ENCODE measurements around the gene SERPING1. TPM values are rescaled to one million over a fixed set of nuclear protein-coding genes. Genes with fewer than 3 reads are reported as not detected.
A peak's percentile ranks its signal among the peaks of the same experiment; 100 is the strongest.
"Not testable (repeated sequence)": the region's sequence is repeated elsewhere in the genome, so short reads cannot be mapped to it uniquely, and the experiment has no call there.

The SERPING1 gene
- total RNA-seq, 1 donor from 2014 or later = 9.0 TPM

DNA sequence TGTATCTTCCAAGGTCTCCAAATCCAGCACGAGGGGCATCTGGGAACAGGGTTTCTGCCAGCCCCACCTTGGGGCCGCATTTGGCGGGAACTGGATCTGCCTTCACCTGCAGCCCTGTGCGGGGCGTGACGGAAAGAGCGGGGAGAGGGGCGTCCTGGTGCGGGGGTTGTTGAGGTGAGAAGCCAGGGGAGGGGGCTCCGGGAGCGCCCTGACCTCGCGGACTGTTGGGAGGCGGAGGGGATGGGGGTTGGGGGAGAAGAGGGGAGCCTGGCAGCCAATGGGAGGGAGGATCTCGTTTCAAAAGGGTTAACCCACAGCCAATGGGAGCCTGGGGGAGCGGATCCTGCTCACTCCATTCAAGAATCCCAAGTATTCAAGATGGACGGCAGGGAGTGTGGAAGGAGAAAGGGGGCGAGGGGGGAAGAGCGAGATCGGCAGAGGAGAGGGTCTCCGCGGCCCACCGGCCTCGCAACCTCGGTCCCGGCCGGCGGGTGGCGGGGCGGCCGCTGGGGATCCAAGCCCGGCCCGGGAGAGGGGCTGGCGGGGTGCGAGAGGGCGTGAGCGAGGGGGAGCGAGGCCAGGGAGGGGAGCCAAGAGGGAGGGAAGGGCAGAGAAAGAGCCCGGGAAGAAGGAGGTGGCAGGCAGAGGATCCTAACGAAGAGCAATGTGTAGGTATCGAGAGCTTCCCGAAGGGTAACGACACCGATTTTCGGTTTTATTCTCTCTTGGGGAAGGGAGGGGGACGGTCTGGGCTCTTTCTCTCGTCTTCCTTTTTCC lies 40.7 kb downstream of the SERPING1 start:
- DNase-seq = peak; percentile 71

DNA sequence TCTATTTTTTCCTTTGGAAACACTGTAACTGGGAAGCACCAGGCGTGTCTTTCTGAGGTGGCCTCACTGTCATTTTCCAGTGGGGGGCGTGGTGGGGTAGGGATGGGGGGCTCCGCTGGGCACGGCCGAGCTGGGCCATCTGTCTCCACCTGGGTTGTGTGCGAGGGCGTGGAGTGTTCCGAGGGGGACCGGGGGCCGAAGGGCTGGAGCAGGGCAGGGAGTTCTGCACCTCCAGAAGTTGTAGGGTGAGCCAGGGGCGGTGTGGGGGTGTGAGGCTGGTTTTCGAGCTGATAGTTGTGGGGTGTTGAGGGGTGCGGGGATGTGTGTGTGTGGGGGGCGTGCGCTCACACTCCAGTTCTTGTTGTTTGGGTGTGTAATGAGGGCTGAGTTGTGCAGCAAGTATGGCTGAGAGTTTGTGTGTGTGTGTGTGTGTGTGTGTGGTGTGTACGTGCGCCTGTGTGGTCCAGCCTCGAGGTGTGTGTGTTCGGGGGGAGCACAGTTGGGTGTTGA lies 41.4 kb downstream of the SERPING1 start:
- DNase-seq = no peak

DNA sequence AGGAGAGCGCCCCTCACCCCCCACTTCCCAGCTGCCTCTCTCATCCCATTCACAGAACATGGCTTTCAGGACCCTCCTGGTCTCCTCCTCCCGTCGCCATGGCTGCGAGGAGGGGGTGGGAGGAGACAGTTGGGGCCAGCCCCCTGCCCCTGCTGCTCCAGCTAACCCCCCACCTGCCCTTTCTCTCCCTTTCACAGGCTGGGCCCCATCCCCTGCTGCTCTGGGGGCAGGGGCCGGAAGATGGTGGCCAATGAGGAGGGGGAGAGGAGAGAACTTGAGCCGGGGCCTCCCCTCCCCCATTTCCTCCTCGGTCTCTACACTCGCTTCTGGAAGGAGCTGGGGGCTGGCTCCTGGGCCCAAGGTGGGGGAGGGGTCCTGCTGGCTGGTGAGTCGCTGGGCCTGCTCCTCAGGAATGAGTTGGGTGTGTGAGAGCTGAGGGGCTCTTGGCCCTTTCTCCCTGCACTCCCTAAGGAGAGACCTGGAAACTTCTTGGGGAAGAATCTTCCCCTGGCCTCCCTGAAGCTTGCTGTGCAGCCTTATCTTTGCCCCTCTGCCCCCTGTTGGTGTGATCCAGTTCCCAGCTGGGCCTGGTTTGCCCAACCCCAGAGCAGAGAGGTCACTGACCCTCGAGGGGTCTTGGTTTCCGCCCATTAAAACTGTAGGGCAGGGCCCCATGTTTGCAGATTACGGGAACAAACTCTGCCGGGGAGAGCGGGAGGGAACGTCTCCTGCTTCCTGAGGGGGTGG lies 42.0 kb downstream of the SERPING1 start:
- DNase-seq = no peak

DNA sequence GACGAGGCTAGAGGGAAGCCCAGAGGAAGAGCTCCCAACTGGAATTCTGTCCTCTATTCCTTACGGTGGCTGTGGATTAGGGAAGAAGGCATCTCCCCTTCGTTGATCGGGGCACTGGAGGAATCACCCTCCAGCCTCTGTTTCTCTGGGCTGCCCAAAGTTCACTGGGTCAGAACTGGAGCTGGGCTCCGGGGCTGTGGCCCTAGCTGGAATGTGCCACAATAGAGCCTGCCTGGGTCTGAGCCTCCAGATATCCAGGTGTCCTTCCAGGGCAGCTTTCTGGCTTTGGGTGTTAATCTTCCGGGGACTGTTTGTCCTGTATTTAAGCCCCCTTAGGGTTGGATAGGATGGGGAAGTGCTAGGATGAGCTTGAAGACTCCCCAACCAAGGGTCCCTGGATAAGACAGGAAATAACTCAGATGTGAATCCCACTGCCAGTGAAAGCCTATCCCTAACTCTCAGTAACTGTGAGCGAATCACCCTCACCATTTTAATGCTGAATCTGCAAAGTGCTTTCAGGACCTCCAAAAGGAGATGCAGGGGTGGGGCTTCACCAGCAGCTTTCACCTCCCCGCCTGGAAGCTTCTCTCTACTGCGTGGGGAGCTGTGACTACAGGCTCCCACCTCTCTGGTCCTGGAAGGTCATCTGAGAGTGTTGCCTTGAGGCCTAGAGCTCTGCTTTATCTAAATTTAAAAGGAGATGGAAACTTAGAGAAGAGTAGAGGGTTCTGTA lies 42.7 kb downstream of the SERPING1 start:
- no peak for DNase-seq

DNA sequence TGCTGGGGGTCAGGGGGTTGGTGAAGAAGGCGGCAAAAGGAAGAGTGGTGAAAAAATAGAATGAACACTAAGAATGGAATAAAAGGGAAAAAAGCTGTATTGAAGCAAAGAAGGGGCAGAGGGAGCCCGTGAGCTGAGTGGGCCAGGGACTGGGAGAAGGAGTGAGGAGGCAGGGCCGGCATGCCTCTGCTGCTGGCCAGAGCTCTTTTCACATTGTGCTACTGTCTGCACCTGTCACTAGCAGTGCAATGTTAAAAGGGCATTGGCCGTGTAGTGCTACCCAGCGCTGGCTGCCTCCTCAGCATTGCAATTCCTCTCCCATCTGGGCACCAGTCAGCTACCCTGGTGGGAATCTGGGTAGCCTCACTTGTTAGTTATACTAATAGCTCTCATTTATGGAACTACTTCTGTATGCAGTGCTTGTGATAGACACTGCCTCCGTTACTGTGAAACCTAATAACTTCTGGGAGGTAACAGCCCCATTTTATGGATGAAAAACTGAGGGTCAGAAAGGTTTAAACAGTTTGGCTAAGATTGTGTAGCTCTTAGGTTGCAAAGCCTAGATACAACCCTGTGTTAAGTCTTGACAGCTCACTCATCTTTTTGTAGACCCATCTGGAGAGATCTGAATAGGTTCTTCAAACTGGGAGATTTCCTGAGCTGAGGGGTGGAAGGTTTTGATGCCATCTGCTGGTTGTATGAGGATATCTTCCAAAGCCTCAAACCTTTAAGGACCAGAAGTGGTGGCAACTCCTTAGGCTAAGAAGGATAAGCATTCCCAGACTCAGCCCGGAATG lies 43.7 kb downstream of the SERPING1 start:
- DNase-seq = no peak

DNA sequence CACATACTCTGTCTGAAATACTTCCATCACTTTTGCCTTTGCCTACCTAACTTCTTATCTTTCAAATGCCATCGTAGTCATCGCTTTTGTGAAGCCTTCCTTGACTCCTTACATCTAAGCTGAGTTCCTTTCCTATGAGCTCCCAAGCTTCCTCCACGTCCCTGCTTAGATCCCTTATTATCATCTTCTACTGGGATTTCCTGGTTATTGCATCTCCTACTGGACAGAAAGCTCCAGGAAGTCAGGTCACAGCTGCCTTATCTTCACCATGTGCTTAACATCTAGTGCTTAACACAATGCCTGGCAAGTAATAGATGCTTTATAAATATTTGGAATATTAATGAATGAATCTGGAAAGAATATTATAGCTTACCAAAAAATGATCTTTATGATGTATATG lies 46.3 kb downstream of the SERPING1 start:
- no peak for DNase-seq

DNA sequence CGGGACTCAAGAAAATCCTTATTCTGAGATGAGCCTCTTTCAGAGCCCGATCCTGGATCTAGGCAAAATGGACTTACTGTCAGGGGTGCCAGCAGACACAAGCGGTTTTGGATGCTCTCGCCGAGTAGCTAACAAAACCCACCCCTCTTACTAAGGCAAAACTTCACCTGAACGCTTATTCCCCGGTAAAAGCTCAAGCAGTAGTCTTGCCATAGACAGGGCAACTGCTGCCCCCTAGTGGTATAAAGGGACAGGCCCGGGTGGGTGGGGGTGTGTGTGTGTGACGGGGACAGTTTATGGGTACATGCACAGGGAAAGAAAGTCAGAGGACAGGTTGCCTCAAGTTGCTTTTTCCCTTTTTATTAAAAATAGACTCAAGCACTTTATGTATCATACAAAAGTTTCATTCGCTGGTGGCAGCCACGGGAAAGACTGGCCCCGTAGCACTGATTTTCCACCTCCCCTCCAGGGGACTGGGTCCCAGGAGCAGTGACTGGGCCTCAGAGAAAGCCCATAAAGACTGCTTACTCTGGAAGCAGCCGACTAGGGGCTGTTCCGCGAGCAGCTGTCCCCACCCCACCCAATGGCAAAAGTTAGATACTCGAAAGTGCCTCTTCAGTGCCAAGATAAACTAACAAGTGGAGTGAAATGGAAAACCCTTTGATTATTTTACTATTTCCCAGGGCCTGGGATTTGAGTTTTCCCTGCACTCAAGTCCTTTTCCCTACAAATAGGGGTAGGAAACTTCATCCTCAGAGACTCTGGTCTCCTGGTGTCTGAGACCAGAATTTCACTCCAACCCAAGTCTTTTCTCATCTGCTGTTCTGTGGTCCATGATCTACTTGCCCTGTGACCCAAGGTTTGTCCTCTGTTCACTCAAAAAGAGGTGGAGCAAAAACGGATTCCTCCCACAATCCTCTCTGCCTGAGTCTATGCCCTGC lies 47.5 kb downstream of the SERPING1 start:
- peak; percentile 52 for DNase-seq

DNA sequence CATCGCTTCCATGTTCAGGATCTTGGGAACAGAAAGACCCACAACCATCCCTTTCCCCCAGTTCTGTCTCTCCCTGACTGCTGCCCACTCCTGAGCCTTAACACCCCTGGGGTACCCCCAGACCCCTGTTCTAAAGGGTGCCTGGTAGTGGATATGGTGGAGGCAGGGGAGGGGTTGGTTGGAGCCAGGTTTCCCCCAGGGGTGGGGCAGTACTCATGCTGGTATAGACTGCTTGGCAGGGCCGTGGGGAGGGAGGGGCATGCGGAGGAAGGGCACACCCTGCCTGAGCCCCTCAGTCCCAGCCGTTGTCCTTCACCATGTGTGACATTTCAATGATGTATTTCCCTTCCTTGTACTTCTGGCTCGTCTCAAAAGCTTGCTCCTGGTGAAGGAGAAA lies 48.2 kb downstream of the SERPING1 start:
- no peak for DNase-seq

DNA sequence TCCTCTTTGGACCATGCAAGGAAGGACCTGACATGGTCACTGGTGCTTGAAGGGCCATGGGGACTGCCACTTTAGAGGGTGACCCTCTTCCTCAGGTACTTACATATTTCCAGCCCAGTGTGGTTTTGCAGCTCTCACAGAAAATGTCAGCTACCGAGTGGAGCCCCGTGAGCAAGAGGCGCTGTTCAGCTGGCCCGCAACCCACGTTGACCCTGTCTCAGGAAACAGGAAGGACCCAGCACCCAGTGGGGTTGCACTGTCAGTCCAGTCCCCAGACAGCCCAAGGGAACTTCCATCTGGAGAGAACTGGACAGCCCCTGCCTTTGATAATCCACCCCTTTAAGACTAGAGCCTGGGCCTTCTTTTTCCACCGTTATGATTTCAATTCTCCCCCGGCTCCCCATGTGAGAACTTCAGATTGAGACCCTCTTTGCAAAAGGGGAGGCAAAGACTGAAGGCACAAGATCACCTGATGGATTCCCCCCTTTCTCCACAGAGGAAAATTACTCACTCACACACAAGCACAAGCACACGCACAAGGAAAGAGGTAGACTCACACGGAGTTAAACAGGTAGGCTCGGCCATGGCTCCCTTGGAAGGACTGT lies 48.8 kb downstream of the SERPING1 start:
- no peak for DNase-seq

DNA sequence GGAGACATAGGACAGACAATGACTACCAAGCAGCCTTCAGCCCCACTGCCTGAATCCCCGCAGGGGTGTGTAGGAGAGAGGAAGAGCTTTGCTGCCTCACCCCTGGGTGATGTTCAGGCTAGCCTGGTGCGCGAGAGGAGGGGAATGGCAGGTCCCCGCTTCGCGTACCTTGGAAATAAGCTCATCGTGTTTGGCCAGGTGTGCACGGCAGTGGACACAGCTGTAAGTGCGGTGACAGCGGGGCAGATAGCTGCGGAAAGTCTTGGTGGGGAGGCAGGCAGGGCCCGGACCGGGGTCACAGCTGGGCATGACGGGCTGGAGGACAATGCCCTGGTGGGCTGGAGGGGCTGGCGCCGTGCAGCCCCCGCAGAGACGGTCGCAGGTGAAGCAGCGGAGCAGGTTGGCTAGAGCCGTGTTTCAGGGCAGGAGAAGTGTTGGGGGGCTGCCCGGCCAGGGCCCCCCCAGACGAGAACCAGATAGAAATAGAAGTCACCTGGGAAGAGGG lies 49.4 kb downstream of the SERPING1 start:
- no peak for DNase-seq

DNA sequence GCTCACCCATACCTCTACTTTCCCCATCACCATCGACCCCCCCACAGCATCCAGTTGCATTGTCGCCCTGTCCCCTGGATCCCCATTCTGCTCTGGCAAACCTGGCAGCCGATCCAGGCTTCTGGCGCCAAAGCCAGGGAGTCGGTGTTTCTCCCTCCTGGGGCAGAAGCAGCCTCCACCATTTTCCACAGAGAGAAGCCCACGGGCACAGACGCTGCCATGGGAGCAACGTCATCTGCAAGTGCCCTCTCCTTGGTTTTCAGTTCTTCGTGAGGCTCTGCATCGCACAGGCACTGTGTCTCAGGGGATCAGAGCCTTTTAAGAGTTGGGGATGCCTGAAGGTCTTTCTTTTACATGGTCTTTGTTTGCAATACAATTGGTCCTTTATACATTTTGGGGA lies 49.9 kb downstream of the SERPING1 start:
- no peak for DNase-seq

DNA sequence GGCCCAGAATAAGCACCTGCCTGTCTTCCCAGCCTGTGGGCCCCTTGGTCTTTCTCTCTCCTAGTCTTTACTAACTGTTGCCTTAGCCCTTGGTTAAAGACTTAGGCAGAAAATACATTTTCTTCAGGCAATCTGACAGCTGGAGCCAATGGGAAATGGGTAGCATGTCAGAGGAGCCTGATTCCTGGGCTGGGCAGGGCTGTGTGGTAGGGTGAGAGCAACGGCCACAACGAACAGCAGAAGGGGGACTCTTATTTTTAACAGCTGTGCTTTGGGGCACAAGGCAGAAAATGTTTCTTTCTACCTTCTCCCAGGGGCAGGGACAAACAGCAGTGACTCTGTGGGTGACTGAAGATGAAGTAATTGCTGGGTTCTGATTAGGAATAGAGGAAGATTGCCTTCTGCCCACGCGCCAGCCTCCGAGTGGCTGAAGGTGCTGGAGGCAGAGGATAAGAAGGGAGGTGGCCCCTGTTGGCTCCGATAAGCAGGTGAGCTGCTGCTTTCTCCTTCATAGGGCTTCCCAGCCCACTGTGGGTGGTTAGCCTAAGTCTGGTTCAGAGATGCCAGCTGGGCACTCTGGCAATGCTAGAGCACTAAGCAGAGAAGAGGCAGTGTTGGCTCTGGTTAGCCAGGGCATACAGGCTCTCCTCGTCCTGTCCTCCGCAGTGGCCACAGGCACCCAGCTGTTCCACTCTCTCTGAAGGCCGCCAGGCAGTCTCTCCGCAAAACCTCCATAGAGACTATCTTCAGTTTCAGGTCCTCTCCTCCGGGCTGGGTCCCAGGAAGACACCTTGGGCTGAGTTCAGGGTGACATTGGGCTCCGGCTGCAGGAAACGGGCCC lies 50.7 kb downstream of the SERPING1 start:
- DNase-seq = peak; percentile 51

DNA sequence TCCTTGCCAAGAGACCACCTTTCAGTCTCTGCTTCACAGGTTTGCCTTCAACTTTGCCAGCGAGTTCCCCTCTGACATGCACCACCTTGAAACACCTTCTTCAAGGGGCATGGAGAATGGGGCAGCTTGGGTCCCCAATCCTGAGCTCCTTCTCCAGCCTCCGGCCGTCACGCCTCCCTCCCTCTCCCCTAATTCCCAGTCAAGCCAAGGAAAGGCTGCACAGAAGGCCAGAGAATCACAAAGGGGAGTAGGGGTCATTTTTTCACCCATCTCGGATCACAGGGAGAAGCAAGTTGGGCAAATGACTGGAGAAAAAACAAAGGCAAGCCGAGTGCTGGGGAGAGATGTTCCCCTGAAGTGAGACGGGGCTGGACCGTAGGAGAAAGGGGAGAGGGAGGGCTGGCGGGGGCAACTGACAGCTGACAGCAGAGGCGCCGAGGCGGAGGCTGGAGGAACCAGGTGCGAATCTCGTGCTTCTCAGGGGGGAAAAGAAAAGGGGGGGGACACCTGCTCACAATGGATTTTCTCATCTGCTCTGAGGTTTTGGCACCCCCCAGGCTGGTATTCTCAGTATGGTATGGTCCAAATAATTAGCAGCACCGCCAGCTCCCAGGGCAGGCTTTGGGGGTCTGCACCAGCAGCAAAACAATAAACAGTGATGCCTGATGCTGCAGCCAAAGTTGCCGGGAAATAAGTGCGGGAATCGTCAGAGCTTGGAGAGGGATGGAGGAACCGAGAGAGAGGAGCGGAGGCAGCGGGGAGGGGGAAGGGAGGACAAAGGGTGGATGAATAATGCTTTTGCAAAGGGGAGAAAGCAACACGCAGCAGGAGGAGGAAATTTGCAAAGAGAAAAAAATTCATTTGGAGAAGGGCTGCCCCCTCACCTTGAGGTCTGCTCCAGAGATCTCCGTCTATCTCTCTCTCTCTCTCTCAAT lies 51.6 kb downstream of the SERPING1 start:
- DNase-seq = peak; percentile 51

DNA sequence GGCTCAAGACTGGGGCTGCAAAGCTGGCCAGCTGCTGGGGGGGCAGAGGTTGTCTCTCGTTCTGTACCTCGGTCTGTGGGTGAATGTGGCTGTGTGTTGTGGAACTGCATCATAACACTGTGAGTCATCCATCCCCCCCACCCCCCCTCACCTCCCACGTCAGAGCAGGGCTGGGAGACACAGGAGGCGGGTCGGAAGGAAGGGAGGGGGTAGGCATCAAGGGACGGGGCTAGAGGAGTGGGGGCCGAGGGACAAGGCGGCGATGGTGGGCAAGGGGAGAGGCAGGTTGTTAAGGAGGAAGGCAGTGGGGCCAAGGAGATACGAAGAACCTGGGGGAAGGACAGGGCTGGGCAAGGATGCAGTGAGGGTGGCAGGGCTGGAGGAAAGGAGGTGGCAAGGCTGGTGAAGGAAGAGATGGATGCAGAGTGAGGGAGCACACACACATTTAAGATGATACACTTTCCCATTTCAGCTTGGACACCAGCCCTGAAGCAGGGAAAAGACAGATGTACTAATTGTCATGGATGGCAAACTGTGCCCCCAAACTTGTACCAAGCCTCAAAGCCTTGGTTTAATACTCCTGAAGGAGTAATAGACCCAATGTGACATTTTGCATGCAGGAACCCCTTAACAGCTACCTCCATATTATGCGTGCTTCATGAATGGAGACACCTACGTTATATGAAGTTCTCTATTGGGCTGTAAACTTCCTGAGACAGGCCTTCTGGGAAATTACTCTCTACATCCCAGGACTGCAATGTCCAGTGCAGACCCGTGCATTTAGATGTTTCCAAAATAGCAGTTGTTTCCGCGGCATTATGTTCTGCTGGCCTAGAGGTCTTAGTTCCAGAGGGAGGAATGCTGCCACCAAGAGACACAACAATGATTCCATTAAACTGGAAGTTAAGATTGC lies 52.6 kb downstream of the SERPING1 start, which contains the start of gene YPEL4:
Gene YPEL4 (minus strand): TSS at position 87 of the 913 bp plus-strand sequence. CDS start 2,805 bp downstream, outside the sequence.
- DNase-seq = peak; percentile 90

DNA sequence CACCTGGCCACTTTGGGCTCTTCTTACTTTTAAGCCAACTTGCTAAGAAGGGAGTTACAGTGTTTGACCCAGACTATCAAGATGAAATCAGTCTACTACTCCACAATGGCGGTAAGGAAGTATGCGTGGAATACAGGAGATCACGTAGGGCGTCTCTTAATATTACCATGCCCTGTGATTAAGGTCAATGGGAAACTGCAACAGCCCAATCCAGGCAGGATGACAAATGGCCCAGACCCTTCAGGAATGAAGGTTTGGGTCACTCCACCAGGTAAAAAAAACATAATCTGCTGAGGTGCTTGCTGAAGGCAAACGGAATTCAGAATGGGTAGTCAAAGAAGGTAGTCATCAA lies 53.2 kb downstream of the SERPING1 start:
- DNase-seq = no peak

DNA sequence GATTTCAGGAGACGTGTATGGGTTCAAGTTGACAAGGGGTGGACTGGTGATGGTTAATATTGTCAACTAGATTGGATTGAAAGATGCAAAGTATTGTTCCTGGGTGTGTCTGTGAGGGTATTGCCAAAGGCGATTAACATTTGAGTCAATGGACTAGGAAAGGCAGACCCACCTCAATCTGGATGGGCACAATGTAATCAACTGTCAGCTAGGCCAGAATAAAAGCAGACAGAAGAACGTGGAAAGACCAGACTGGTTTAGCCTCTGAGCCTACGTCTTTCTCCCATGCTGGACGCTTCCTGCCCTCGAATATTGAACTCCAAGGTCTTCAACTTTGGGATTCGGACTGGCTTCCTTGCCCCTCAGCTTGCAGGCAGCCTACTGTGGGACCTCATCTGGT lies 53.9 kb downstream of the SERPING1 start:
- no peak for DNase-seq

DNA sequence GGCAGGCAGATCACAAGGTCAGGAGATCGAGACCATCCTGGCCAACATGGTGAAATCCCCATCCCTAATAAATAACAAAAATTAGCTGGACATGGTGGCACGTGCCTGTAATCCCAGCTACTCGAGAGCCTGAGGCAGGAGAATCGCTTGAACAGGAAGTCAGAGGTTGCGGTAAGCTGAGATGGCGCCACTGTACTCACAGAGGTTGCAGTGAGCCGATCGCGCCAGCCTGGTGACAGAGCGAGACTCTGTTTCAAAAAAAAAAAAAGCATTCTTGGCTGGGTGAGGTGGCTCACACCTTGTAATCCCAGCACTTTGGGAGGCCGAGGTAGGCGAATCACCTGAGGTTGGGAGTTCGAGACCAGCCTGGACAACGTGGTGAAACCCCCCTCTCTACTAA lies 54.7 kb downstream of the SERPING1 start:
- not testable (repeated sequence) for DNase-seq

Measured in occipital lobe (tissue), 2 donors.